Stomach (tissue), 9 donors: ENCODE measurements around the gene KCNH6. TPM values are rescaled to one million over a fixed set of nuclear protein-coding genes. Genes with fewer than 3 reads are reported as not detected.

ENCODE experiments used
- DNase-seq, 2 donors: peaks; one replicate each; pipeline versions ENCODE4 v3.0.0 to v3.0.0-alpha.2; 2013 to 2019
- H3K27ac ChIP-seq, 5 donors: fragments of 200-600 bp in 4 of 5; sonication (generic) in 4 of 5; one replicate each; pipeline ENCODE4 v1.5.1; 2013 to 2019; ENCODE audit warnings: mild to moderate bottlenecking in 1 of 5, moderate library complexity in 1 of 5
- H3K27me3 ChIP-seq, 3 donors: fragments of 200-600 bp; sonication (generic); one replicate each; pipeline ENCODE4 v1.5.1; 2017 to 2019; ENCODE audit warnings: mixed run types in 1 of 3
- H3K36me3 ChIP-seq, 4 donors: fragments of 200-600 bp; sonication (generic); 1 replicate in 3 of 4; 2 replicates in 1 of 4; pipeline ENCODE4 v1.5.1; 2016 to 2019
- H3K4me1 ChIP-seq, 4 donors: fragments of 200-600 bp; sonication (generic); one replicate each; pipeline ENCODE4 v1.5.1; 2016 to 2019
- H3K4me3 ChIP-seq, 4 donors: fragments of 200-600 bp; sonication (generic) in 3 of 4; one replicate each; pipeline ENCODE4 v1.5.1; 2016 to 2019; ENCODE audit warnings: mild to moderate bottlenecking in 1 of 4
- H3K9me3 ChIP-seq, 4 donors: fragments of 200-600 bp; sonication (generic); one replicate each; pipeline ENCODE4 v1.5.1; 2016 to 2019
- EP300 ChIP-seq: sonication (generic); formaldehyde crosslinking; IDR thresholded peaks from one replicate; pipeline ENCODE4 v1.6.1; 2017; ENCODE audit warnings: antibody characterized with exemption
- POLR2A ChIP-seq, 4 donors: fragments of 450-650 bp; IDR thresholded peaks; one replicate each; pipeline ENCODE4 v1.6.1; 2016; ENCODE audit warnings: antibody characterized with exemption in 4 of 4, control low read depth in 2 of 4, mild to moderate bottlenecking in 1 of 4, moderate library complexity in 1 of 4
- POLR2AphosphoS5 ChIP-seq, 3 donors: sonication (generic); formaldehyde crosslinking; IDR thresholded peaks; one replicate each; pipeline ENCODE4 v1.6.1; 2016; ENCODE audit warnings: antibody characterized with exemption in 3 of 3
- WGBS, 5 donors: extraction: QIAGEN DNeasy Blood & Tissue Kit in 3 of 5; methylation state at CpG; one replicate each; pipeline versions ENCODE4 v1.1.5 to v1.1.7; 2013 to 2018; 5-methylcytosine and 5-hydroxymethylcytosine counted together
- intact Hi-C: fragments of 100-400 bp; cut with DNase I; formaldehyde crosslinking; loops from one replicate; pipeline ENCODE4 v1.15.1; 2023; ENCODE audit warnings: low total_unique reads
- polyA plus RNA-seq, 3 donors: library from polyadenylated mRNA; stranded (reverse); fragments of 200-250 nt; gene quantifications; one replicate each; pipeline ENCODE4 v1.2.3, GENCODE V29; 2013
- total RNA-seq, 5 donors: library from RNA; depleted of rRNA; stranded (reverse); fragments of >200 nt; gene quantifications; one replicate each; pipeline versions ENCODE4 v1.1.0 to v1.2.3, GENCODE V29; 2014 to 2016
- TF ChIP-seq, protein P1 (sequence below), 7 experiments: fragments of 450-650 bp in 4 of 7; fragments of 200-600 bp in 3 of 7; sonication (generic) in 3 of 7; IDR thresholded peaks; one replicate each; pipeline ENCODE4 v1.5.1; 2016 to 2019; ENCODE audit warnings: antibody characterized with exemption in 7 of 7, control low read depth in 2 of 7, mild to moderate bottlenecking in 1 of 7
- donor health status: healthy with polysubstance abuse.
- donor health status: Bipolar disorder and iron deficiency.
- donor health status: healthy.

Gene KCNH6
- total and polyA plus RNA-seq, 8 donors = 0.20 to 2.3 (median 0.45) TPM; not detected in 1

- Histone ChIP-seq H3K36me3 (no peaks in the 10 kb centered on the region), H3K27me3 (peaks cover 0 to 23% (median 0%) of the 10 kb centered on the region in 3 donors), H3K4me1 (no peaks in the 10 kb centered on the region), H3K9me3 (no peaks in the 10 kb centered on the region), H3K4me3 (no peak overlapping the region), H3K27ac (no peak overlapping the region)
- TF ChIP-seq EP300 (no peak), POLR2A (IDR thresholded peaks at IDR 0.05) (no peak), POLR2AphosphoS5 (IDR thresholded peaks at IDR 0.05) (no peak)
- TF ChIP-seq, protein P1, sequence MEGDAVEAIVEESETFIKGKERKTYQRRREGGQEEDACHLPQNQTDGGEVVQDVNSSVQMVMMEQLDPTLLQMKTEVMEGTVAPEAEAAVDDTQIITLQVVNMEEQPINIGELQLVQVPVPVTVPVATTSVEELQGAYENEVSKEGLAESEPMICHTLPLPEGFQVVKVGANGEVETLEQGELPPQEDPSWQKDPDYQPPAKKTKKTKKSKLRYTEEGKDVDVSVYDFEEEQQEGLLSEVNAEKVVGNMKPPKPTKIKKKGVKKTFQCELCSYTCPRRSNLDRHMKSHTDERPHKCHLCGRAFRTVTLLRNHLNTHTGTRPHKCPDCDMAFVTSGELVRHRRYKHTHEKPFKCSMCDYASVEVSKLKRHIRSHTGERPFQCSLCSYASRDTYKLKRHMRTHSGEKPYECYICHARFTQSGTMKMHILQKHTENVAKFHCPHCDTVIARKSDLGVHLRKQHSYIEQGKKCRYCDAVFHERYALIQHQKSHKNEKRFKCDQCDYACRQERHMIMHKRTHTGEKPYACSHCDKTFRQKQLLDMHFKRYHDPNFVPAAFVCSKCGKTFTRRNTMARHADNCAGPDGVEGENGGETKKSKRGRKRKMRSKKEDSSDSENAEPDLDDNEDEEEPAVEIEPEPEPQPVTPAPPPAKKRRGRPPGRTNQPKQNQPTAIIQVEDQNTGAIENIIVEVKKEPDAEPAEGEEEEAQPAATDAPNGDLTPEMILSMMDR (IDR thresholded peaks at IDR 0.05) = no peak
- intact Hi-C loops = no loop called here
- DNase-seq = no peak
- WGBS, 5 donors = 77 to 82% (median 78%) methylated on average over 20 to 26 of the region's 26 CpGs
These were observed 6.8 kb downstream of the KCNH6 start for GRCh38 chr17:63529711-63530556.

DNA sequence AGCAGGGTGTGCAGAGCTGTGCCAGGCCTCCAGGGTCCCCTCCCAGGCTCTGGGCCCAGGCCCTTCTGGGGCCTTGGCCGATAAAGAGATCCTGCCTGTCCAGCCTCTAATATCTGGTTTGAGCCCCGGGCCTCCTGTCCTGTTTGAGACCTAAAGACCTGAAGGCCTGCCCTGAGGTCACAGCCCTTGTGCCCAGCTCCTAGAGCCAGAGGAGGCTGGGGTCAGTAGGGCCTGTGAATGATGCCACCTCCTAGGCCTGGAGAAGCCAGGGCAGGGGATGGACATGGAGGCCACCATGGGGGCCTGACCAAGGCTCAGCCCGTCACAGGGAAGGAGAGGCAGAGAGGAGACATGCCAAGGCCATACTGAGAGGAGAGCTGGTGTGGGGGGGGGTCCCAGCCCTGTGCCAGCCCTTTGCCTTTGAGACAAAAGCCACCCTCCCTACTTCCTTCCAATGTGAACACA is 7.4 kb downstream of the KCNH6 start:
- 80 to 97% (median 87%) methylated on average over 3 of the region's 3 CpGs for WGBS, 5 donors
- H3K9me3 ChIP-seq = no peaks in the 10 kb centered on the region
- TF ChIP-seq EP300 = no peak
- TF ChIP-seq POLR2AphosphoS5 (IDR thresholded peaks at IDR 0.05) = no peak
- TF ChIP-seq, protein P1 (IDR thresholded peaks at IDR 0.05) = no peak
- no peak for TF ChIP-seq POLR2A (IDR thresholded peaks at IDR 0.05)
- no peak overlapping the region for H3K27ac ChIP-seq
- no peak for DNase-seq
- H3K27me3 ChIP-seq = peaks cover 0 to 23% (median 0%) of the 10 kb centered on the region in 3 donors
- no peaks in the 10 kb centered on the region for H3K36me3 ChIP-seq
- H3K4me1 ChIP-seq = no peaks in the 10 kb centered on the region
- intact Hi-C loops = no loop called here
- no peak overlapping the region for H3K4me3 ChIP-seq

GRCh38 chr17:63531022-63531965 is 8.1 kb downstream of the KCNH6 start:
- intact Hi-C loops = no loop called here
- Histone ChIP-seq H3K27me3 (peaks cover 0 to 26% (median 0%) of the 10 kb centered on the region in 3 donors), H3K27ac (no peak overlapping the region), H3K9me3 (no peaks in the 10 kb centered on the region), H3K4me1 (no peaks in the 10 kb centered on the region), H3K36me3 (no peaks in the 10 kb centered on the region), H3K4me3 (no peak overlapping the region)
- TF ChIP-seq POLR2A (IDR thresholded peaks at IDR 0.05) (no peak), POLR2AphosphoS5 (IDR thresholded peaks at IDR 0.05) (no peak)
- TF ChIP-seq, protein P1 (IDR thresholded peaks at IDR 0.05) = no peak
- 86 to 89% (median 87%) methylated on average over 9 to 10 of the region's 10 CpGs for WGBS, 5 donors
- no peak for DNase-seq

- DNase-seq = no peak
- intact Hi-C loops = no loop called here
- TF ChIP-seq, protein P1 (IDR thresholded peaks at IDR 0.05) = no peak
- TF ChIP-seq POLR2AphosphoS5 (IDR thresholded peaks at IDR 0.05) = no peak
- peaks cover 0 to 38% (median 14%) of the 10 kb centered on the region in 3 donors for H3K27me3 ChIP-seq
- H3K4me3 ChIP-seq = no peak overlapping the region
- H3K9me3 ChIP-seq = no peaks in the 10 kb centered on the region
- no peaks in the 10 kb centered on the region for H3K36me3 ChIP-seq
- 82 to 86% (median 83%) methylated on average over 17 to 20 of the region's 20 CpGs for WGBS, 5 donors
- H3K4me1 ChIP-seq = peaks cover 6 to 10% (median 8%) of the 10 kb centered on the region in 4 donors
- no peak overlapping the region for H3K27ac ChIP-seq
These were observed 10.4 kb downstream of the KCNH6 start for GRCh38 chr17:63533433-63534077.
